Suppressor macrophage (primary cell): ENCODE results near the gene TNF.
A peak's percentile ranks its signal among the peaks of the same experiment; 100 is the strongest.

Experiments used
- DNase-seq, 4 experiments: peaks; one replicate each; pipeline ENCODE4 v3.0.0-alpha.2; 2020 to 2022

TNF gene

DNA sequence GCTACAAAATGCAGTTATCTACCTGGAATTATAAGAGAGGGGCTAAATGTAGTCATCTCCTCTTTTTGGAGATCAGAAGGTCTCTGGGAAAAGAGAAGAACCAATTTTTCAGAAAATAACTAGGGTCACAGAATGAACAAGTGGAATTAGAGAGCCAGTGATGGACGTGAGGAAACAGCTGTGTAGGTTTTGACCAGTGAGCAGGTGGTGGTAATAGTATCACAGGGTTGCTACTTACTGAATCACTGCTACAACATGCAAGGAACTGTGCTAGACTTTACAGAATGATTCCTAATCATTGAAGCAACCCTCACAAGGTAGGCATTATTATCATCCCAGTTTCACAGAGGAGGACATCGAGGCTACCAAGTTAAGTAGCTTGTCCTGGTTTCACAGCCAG is 30.7 kb upstream of the TNF start:
- DNase-seq: no peak

GRCh38 chr6:31545291-31545690 is 30.1 kb upstream of the TNF start:
- no peak for DNase-seq

DNA sequence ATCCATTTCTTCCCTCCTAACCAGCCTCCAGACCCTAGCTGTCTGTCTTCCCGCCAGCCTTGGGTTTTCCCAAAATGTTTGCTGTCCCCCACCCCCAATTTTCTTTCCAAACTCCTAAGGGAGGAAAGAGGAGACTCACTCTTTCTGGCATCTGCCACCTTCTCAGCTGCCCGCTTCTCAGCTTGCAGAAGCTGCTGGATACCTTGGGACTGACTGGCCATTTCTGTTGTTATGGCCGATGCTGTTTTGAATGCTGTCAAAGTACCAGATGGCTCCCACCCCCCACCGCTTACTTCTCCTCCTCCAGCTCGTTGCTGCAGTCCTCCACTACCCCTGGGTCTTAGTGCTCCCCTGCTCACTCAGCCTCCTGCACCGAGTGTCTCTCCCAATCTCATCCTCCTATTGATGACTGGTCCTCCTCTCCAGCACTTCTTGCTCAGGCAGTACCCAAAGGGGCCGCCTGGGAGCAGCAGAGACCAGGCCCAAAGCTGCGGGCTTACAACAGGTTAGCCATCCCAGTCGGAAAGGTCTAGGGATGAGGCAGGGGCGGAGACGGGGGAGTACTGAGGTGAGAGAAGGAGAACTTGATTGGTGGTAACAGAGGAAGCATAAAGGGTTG is 28.9 kb upstream of the TNF start, which contains the start of gene ATP6V1G2:
ATP6V1G2 (minus strand) TSS at position 270 of the 619 bp plus-strand sequence; CDS start at position 221, 49 bp downstream.
- DNase-seq: peak; percentile 80 to 88 (median 84)

GRCh38 chr6:31546958-31547726 is 28.2 kb upstream of the TNF start, which contains the start of gene NFKBIL1:
TSS of gene NFKBIL1 (plus strand) at chr6:31547608. CDS start at chr6:31547695, 87 bp downstream.
- DNase-seq: peak; percentile 95 to 98 (median 97)

- DNase-seq: peak in 3 of 4 experiments; percentile 40 to 47 (median 44)
These were observed 27.4 kb upstream of the TNF start for GRCh38 chr6:31547727-31548543.

DNA sequence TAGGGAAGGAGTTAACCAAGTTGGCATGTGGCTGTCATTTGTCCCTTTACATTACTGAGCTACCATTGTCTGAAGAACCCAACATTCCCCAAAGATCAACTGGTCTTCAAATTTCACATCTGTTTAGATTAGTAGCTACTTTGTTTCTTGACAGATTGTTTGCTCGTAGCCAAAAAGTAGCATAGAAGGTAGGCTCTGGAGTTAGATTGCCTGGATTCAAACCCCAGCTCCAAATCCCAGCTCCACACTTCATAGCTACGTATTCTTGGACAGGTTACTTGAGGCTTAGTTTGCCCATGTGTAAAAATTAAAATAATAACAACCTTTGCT is 26.9 kb upstream of the TNF start:
- DNase-seq: no peak

DNA sequence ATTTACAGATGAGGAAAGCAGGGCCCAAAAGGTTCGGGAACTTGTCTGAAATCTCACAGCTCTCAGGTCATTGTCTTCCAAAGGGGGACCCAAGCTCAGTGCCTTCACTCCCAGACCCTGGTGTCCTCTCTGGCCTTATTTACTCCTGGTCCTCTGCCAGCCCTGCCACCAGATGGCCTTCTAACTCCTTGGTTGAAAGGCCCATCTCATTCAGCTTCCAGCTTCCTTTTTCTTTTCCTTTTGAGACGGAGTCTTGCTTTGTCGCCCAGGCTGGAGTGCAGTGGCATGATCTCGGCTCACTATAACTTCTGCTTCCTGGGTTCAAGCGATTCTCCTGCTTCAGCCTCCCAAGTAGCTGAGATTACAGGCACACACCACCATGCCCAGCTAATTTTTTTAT is 24.0 kb upstream of the TNF start:
- DNase-seq: peak; percentile 87 to 92 (median 90)

GRCh38 chr6:31556307-31556706 is 19.1 kb upstream of the TNF start:
- DNase-seq: no peak

DNA sequence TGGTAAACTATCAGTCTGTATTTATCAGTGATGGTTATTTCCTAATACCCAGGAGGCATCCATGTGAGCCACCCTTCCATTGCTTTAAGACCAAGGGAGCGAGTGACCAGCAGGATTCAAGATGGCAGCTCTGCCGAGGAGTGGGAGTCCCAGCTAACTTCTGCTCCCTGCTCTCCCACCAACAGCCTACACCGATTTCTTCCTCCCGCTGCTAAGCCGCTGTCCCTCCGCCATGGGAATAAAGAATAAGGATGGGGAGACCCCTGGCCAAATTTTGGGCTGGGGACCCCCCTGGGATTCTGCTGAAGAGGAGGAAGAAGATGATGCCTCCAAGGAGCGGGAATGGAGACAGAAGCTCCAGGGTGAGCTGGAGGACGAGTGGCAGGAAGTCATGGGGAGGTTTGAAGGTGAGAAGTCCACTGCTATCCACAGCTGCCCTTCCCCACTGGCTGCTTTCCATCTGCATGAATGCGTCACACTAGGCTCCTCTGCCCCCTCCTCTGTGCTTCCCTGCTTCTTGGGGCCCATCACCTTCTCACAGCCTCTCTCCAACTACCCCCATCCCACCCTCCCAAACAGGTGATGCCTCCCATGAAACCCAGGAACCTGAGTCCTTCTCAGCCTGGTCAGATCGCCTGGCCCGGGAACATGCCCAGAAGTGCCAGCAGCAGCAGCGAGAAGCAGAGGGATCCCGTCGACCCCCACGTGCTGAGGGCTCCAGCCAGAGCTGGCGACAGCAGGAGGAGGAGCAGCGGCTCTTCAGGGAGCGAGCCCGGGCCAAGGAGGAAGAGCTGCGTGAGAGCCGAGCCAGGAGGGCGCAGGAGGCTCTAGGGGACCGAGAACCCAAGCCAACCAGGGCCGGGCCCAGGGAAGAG is 17.7 kb upstream of the TNF start:
- peak in 3 of 4 experiments; percentile 13 to 53 (median 43) for DNase-seq

GRCh38 chr6:31558318-31558625 is 17.1 kb upstream of the TNF start:
- DNase-seq: no peak

DNA sequence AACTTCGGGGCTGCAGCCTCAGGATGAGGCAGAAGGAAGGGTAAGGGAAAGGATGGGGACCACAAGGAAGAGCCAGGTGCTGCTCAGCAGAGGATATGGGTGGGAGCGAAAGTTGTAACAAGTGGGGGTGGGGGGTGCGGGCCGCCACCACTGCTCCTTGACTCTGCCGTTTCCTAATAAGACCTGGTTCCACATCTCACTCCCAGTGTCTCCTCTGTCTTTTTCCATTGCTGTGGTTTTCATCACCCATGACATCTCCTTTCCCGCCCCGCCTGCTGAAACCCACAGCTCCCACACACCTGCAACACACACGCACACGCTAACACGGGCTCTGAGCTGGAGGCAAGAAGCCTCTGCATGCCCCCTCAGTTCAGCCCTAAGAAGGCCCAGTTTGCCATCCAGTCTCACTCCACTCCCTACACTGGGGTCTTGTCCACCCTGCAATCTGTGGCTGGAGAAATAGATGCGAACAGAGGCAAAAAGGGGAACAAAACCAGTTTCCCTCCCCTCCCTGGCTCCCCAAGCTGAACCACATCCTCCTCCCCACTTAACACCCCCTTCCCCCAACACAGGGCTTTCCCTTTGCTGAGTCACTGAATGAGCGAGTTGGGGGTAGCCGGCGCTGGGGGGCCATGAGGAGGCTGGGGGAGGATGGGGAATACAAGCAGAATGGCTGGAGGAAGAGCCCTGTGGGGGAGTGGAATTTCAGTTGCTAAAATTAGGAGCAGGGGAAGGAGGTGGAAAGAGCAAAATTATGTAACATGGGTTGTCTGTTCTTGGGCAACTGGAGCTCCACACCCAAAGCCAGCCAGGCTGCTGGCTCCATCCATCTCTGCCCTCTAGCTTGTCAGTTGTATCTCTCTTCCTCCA is 16.5 kb upstream of the TNF start:
- DNase-seq: peak; percentile 93 to 96 (median 95)

DNA sequence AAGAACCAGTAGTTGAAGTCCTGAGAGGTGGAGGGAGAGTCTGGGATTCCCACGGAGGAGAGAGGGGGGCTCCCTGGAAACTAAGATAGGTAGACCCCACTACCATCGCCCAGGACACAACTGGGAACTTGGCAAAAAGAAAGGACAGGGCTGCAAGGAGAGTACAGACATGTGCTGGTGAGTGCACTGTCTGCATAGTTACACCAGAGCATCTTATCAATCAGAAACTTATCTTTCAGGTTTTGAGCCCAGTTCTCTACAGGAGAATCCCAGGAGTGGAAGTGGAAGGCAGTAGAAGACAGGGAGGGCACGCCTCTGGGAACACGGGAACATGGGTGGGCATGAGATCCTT is 15.8 kb upstream of the TNF start:
- no peak for DNase-seq

DNA sequence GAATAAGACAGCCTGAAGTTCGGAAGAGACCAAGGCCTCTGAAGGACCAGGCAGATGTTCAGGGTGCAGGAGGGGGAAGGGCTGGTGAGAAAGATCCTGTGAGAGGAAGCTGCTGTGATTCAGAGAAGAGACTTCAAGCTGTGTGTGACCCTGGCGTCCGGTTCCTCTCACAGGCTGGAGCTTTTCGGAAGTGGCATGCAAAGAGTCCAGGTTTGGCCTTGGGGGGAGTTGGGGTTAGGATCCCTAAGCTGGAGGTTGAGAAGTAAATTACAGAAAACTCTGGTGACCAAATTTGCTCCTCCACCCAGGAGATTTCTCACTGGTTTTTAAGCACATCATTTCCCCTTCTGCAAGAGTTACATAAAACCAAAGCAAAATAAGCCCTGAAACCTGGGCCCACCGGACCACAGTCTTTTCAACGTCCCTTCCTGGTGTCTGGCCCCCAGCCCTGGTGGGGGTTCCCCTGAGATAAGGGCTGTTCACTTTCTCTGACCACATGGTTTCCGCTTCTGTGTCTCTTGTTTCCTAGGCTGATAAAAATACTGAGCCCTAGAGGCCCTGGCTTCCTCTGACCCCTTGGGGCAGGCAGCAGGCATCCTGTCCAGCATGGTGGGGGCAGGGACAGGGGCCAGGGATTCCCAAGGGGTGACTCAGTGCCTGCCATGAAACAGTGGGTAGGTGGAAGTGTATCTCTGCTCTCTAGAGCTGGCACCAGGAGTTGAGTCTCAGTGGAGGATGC is 15.2 kb upstream of the TNF start:
- peak; percentile 63 to 90 (median 84) for DNase-seq

- no peak for DNase-seq
These were observed 14.7 kb upstream of the TNF start for GRCh38 chr6:31560697-31561058.

DNA sequence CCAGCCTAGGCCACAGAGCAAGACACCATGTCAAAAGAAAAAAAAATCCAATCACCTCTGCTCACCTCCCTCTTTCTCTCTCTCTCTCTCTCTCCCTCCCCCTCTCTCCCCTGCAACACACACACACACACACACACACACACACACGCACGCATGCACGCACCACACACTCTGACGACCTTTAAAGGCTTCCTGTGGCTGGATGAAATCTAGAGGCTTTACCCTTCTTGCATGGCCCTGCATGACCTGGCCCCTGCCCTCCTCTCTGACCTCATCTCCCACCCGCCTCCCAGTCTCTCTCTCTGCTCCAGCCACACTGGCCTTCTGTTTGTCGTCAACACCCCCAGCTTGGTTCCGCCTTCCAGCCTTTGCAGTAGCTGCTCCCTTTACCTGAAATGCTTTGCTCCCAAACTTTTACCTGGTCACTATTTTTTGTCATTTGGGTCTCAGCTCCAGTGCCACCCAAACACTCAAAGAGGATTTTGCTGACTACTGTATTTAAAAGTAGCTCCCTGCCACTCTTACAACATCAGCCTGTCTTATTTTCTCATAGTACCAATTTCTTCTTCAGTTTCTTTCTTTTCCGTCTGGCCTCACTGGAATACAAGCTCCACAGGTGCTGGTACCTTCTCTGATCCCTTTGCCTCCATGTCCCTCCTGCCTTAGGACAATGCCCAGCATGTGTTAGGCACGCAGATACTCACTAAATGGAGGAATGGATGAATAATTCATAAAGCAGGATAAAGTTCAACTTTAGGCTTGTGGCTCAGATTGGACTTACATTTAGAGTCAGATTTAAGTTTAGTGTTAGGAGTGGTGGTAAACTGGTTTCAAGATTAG is 7.6 kb upstream of the TNF start:
- DNase-seq: peak; percentile 47 to 74 (median 62)

DNA sequence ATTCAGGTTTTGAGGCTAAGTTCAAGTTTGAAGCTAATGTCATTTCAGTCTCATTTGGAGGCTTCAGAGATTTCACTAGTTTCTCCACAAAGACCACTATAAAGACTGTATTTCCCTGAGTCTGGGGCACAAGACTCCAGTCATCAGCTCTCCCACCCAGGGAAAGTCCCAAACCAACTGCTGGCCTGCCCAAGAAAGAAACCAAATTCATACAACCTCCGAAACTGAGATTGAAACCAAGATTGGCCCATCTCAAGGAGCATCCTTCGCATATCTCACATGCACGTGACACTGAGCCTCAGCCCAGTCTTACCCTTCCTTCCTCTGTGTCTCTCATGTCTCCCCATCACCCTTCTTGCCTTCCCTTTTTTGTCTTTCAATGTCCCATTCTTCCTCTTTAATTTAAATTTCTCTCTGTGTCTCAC is 6.8 kb upstream of the TNF start:
- peak; percentile 73 to 90 (median 84) for DNase-seq

DNA sequence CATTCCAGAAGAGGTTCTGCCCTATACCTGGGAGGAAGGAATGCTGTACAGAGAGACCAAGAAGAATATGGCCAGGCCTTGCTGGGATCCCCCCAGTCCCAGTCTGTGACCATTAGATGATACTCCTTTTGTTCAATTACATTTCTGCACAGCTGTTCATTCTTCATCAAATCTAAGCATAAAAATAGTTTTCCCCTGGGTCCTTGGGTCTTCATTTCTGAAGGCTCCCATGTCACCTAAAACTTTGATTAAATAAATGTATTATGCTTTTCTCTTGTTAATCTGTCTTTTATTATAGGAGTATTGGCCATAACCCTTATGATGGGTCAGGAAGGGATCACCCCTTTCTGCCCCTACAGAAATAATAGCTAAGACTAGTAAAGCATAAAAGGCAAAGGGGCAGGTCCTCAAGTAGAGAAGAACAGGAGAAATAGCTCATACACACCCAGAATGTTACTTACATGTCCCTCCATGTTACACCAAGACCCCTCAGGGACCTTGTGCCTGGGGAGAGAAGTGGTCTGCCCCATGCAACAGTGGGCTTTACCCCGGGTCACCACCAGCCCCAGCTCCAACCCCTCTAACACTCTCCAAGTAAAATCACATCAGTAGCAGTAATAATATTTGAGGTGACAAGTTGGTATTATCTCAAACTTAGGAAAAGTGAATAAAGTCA is 5.4 kb upstream of the TNF start:
- DNase-seq: no peak

DNA sequence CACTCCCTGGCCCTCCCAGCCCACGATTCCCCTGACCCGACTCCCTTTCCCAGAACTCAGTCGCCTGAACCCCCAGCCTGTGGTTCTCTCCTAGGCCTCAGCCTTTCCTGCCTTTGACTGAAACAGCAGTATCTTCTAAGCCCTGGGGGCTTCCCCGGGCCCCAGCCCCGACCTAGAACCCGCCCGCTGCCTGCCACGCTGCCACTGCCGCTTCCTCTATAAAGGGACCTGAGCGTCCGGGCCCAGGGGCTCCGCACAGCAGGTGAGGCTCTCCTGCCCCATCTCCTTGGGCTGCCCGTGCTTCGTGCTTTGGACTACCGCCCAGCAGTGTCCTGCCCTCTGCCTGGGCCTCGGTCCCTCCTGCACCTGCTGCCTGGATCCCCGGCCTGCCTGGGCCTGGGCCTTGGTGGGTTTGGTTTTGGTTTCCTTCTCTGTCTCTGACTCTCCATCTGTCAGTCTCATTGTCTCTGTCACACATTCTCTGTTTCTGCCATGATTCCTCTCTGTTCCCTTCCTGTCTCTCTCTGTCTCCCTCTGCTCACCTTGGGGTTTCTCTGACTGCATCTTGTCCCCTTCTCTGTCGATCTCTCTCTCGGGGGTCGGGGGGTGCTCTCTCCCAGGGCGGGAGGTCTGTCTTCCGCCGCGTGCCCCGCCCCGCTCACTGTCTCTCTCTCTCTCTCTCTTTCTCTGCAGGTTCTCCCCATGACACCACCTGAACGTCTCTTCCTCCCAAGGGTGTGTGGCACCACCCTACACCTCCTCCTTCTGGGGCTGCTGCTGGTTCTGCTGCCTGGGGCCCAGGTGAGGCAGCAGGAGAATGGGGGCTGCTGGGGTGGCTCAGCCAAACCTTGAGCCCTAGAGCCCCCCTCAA is 3.1 kb upstream of the TNF start, which contains the start of gene LTA:
LTA (plus strand) TSS at position 249 of the 871 bp plus-strand sequence; CDS start at position 703, 454 bp downstream.
- no peak for DNase-seq
